Stimulated activated CD4-positive, alpha-beta T cell treated with anti-CD3 and anti-CD28 coated beads, TNF-alpha, amount 100 ng/mL, for 24 hours (primary cell): Measurements from ENCODE around the gene VWF.

Experiments used
- DNase-seq, 3 experiments: peaks; one replicate each; pipeline ENCODE4 v3.0.0-alpha.2; 2020; ENCODE audit warnings: low read depth in 3 of 3

The VWF gene

DNA sequence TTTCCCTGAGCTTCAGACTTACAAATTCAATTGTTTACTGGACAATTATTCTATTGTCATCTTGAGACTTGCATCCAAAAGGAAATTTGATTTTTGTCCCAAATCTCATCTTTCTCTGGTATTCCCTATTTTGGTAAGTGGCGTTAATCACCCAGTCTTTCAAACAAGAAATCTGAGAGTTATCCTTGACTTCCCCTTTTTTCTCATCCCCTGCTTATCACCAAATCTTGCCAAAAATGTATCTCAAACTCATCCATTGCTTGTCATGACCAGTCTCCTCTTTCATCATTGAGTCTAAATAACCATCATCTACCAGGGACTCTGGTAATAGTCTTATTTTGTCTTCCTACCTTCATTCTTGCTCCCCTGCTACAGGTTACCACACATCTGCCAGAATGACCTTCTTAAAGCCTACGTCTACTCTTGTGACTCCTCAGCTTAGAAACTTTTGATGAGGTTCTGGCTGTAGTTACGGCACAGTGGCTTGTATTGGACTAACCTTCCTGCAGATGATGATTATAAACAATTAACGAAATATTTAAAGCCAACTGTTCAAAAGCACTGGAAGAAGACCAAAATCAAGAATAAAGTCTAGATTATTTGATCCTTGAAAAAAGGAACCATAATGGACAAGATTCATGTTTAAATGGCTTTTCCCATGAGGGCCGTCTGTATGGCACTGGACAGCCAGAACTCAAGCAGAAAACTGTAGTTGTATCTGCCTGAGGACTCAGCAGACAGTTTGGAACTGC is 170.5 kb downstream of the VWF start:
- DNase-seq = no peak

DNA sequence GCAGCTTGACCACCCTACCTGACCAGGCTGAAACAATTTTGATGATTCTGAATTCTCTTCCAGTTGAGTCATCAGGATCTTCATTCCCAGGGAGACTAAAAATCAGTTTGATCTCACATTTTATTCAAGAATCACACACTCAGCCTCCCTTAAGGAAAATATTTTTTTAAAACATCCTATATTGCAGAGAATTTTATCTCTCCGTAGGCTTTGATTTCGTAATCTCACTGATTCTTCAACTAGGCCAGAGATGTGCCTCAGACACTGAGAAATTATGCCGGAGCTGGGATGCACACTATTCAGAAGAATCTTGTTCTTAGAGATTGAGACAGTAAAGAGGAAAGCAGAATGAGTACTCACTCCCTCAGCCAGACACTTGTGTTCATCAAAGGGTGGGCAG is 172.4 kb downstream of the VWF start:
- DNase-seq = no peak

DNA sequence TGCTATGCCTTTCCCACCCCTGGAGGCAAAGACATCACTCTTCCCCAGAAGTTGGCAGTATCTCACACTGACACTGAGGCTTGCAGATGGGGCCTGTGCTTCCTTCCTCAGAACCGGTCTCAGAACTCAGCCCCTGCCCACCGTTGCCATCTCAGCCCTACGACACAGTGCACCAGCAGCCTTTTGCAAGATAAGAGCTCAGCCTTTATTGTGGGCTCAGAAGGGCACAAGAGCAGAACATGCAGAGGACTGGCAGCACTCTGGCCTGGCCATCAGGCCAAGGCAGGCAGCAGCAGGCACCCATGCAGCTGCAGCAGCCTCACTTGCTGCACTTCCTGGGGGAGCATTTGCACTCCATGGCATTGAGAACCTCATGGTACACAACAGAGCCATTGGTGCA is 175.8 kb downstream of the VWF start:
- DNase-seq = no peak

DNA sequence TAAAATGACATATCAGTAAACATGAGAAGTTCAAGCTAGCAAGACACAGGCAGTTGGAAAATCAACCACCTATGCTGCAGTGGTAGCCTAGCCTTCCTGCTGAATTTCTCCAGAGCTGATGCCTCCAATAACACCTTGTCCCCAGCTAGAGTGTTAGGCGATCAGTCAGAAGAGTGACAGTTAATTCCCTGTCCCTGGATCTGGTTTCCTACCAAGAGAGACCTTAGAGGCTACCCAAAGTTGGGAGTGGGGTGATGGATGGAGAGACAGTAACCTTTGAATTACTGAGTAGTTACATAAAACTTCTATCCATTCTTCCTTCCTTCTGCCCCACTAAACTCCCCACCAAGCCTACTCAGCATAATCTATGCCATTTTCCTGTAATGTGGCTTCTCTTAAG is 177.5 kb downstream of the VWF start:
- no peak for DNase-seq

DNA sequence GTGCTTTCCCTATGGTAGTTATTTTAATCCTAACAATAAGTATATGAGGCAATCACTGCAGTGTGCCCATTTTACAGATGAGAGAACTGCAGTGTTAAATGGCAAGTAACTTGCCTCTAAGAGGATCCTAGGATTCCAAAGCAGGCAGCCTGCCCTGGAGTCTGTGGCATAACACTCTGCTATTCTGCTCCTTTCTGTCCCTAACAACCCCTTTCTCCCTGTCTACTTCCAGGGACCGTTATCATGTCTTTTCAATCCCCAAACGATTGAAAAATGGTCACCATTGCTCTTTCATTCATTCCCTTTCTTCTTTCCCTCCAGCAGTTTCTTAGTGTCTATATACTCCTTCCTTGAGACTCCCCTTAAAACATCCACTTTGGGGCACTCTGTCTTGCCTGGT is 178.1 kb downstream of the VWF start:
- no peak for DNase-seq

DNA sequence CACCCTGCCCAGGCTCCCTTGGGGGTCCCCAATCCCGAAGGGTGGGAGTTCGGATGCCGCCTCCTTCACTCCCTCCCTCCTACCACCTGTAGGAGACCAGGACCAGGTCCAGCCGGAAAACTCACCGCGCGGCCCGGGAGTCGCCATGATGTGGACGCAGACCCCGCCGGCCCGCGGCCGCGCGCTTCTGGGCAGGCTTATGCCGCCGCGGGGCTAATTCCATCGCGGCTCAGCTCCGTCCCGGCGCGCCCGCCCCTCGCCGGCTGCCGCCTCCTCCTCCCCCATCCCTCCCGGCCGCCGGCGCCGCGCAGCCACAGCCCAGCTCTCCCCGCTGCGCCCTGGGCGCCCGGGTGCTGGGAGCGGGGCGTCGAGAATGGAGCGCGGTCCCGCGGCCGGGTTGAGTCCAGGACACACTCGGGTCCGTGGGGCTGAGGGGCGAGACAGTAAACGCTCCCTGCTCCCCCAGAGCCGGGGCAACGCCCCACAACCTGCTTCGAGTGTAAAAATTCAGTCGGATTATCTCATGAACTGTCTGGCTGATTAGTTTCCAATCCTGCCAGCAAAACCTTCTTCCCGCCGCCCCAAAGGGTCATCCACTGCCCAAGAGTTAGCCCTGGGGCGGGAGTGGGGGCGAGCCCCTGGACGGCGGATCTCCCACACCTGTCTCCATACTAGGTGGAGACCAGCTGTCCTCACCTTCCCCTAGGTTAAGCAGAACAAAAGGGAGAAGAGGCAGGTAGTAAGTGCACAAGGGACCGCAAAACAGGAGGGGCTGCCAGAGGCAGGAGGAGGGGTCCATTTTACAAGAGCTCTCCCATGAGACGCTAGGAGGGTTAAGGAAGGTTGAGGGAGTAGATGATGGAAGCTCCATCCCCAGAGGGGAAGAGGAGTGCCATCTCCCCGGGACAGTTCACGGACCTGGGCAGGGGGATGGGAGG is 179.1 kb downstream of the VWF start, which contains the start of gene ANO2:
Gene ANO2, minus strand, starts transcription at position 189 of the 938 bp plus-strand sequence. Its CDS starts 42 bp downstream, at position 147.
- DNase-seq = no peak

DNA sequence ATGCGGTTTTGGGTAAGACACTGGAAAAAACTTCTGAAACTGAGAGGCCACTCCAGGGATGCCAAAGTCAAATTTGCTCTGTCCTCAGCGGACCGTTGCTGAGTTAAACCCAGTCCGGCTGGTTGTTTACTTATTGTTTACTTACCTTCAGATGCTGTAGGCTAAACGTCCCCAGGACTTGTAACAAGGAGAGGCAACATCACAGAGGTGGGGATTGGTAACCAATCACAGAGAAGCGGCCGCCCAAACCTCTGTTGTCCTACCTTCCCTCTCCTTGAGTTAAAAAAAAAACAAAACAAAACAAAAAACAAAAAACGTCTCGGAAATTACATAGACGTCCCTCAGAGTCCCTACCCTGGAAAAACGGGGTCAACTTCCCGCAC is 179.8 kb downstream of the VWF start:
- DNase-seq = no peak

DNA sequence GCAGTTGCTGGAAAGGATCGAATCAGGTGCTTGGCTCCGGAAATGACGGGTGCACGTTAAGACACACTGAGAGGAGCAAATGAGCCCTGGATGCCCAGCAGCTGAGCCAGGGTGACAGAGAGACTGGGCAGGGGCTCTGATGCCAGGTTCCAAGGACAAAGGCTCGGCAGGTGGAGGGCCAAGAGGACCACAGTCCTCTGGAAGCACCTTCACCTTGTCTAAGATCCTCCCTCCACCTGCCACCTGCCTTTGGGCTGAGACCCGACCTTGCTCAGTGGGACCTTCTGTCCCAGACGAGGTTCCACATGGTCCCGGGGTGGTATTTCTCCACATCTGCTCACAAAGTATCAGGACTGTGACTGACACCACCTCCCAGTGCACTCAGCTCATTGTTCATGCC is 180.4 kb downstream of the VWF start:
- DNase-seq = no peak

DNA sequence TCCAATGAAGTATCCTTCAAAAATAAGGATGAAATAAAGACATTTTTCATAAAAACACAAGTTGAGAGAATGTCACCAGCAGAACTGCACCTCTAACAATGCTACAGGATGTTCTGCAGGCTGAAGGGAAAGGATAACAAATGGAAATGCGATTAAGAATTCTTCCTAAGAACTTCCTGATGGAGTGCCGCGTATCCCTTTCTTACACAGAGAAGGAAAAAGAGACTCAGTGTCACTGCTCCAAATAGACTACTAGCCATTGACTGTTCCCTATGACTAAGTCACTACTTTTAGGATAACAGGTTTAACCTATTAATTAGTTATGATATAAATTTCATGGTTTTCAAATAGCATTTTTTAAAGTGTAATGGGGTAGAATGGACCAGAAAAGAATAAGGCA is 182.6 kb downstream of the VWF start:
- DNase-seq = no peak

DNA sequence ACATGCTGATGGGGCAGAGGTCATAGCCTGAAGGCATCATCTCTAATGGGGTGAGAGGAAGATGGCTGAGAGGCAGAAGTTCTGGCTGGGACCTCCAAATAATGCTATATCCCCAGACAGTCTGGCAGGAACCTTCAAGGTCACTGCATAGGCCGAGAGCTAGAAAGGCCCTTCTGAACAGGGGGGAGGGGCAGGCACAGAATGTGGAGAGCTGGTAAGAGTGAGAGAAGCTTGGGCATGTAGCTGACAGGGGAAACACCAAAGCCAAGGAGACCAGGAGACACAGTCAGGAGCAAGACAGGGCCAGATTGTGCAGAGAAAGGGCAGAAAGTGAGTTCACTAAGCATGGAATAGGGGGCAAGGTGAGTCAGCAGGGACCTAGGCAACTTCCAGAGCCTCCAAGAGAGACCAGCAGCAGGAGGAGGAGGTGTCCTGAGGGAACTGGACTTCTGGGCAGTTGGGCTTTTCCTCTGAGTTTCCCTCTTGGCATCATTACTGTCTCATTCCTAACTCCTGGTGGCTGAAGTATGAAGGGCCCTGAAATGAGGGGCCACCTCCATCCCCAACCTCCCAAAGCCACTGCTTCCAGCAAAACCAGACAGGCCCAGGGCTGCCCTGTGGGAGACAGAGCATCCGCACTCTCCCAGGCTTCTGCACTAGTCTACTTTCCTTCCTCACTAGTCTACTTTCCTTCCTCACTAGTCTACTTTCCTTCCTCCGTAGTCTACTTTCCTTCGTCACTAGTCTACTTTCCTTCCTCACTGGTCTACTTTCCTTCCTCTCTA is 196.5 kb downstream of the VWF start:
- no peak for DNase-seq

DNA sequence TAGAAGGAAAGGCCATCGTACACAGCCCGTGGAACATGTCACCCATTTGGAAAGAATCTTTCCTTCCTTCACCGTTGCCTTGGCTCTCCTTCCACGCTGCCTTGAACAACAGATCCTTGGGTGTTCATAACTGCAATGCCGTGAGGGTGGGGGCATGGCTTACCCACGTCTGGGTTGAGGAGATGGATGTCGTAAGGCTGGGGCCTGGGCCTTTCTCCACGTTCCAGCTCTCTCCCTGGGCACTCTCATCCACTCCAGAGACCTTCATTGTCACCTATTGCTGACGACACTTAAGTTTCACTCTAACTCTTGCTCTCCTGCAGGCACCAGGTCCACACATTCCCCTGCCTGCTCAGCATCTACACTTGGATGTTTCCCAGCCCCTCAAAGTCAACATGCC is 198.8 kb downstream of the VWF start:
- DNase-seq = no peak

DNA sequence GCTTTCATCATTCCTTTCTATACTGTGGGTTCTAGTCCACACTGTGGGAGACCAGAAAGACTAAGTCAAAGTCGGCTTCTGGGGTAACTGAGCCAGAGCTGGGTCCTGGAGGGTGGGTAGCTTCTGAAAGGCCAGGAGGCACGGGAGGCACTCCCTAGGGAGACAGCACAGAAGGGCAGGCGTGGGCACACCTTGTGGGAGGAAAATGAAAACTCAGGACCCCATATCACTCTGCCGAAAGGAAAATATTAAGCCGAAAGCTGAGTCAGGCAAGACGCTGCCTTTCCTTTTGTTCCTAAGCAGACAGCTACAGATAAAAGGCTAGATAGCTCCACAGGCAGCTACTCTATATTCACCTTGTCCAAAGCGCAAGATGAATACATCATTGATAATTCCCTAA is 200.1 kb downstream of the VWF start:
- DNase-seq = no peak

DNA sequence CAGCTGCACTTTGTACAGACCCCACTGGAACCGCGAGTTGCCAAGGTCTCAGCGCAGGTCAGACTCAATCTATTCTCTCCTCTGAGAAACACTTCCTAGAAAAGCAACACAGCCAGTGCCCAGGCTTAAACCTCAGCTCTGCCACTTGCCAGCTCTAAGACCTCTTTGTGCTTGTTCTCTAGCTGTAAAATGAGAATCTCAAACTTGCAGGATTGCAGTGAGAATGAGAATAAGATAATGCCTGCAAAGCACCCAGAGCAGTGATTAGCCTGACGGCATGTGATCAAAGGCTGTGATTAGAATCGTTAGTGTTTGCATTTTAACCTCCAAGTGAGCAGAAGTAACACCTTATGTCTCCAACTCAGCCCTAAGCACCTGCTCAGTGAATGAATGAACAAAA is 200.7 kb downstream of the VWF start:
- DNase-seq = no peak

DNA sequence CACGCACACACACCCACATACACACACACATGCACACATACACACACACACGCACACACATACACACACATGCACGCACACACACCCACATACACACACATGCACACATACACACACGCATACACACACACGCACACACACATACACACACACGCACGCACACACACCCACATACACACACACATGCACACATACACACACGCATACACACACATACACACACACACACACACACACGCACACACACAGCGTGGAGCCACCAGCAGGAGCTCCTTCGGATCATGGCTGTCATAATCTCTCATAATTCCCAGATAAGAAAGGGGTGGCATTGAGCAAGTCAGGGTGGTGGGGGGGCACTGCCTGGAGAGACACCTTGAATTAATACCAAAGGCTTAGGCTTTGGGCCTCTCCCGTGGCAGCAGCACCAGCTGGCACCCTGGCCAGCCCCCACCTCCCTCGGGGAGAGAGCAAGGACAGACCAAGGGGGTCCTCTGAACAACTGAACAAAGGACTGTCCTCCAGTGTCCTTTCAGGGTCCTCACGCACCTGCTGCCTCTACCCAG is 201.3 kb downstream of the VWF start:
- DNase-seq = no peak

DNA sequence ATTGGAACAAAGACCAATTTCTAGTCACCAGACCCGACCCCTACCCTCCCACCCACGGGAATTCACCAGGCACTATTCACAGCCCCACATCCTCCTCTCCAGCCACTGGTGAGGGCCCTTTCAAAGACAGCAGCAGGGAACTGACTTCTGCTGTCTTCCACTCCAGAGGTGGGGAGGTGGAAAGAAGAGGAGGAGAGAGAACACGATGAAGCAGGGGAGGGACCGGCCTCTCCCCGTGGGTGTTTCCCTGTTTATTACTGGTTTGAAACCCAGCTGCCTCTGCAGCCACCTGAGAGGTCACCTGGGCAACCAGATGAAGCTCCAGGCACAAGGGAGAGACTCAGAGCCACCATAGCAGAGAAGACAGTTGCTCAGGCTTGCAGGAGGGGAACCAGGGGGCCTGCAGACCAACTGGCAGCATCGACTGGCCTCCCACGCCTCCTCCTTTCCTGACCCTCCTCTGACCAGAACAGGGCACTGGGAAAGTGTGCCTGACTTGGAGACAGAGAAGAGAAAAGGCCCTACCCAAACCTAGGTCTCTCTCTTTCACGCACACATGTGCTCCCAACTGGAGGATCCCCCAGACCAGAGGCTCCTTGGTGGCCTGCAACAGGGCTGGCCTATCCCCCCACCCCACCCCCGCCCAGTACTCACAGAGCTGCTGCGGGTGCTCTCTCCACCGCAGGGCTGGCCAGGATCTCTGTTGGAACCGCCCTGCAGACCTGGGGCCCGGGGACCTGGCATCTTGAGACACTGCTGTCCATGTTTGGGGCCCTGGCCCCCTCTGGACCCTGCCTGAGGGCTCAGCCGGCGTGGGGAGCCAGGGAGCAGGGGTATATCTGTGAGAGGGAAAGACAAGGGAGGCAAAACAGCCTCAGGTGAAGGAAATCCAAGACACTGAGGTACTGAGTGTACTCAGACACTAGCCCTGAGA is 202.2 kb downstream of the VWF start:
- no peak for DNase-seq

DNA sequence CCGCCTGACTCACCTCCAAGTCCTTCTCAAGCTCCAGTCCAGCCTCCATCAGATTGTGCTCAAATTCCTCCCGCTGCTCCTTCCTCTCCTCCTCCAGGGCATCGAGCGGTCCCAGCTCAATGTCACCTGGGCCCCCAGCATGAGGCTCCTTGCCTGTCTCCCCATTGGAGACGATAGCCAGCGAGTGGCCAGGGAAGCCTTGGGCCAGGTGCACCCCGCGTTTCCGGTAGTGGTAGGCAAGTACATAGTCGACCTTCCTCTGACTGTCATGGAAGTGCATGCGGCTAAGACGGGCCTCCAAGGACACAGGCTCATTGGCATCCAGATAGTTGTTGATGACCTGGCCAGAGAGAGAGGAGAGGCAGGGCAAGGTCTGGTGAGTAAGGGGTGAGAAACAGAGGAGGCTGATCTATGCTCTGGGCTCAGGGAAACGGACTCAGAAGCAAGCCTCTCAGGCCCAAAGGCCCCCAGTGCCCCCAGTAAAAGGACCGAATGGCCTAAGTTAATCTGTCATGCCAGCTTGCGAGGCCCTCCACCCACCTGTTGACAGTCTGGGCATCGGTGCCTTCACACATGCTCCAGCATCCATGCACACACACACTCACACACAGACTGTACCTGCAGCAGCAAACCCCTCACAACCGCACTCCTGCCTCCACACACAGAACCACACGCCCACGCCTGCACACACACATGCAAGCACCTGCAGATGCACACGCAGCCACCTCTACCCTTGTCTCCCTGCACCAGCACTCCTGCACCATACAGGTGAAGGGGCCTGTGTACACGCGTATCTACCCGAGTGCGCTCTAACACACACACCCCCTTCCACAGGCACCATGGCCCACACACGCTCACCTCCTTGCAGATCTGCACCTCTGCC is 203.2 kb downstream of the VWF start:
- no peak for DNase-seq

DNA sequence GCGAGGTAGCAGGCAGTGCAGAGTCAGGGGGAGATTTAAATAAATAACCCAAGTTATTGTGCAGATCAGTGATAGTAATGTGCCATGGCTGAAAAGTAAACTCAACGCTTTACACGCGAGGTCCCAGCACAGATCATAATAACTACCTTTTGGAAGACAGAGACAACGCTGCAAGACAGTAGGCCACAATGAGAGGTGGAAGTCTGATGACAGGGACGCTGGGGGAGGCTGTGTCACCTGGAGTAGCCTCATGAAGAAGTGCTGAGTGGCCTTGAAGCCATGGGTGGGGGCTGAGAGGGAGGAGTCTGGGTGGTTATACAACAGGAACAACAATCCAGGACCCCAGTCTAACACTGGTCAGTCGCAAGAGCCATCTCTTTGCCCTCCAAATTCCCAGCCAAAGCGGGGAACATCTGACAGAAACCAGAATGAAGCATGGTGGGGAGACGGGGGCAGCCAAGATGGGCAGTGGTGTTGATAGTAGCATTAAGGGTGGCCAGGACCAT is 207.6 kb downstream of the VWF start:
- DNase-seq = no peak

DNA sequence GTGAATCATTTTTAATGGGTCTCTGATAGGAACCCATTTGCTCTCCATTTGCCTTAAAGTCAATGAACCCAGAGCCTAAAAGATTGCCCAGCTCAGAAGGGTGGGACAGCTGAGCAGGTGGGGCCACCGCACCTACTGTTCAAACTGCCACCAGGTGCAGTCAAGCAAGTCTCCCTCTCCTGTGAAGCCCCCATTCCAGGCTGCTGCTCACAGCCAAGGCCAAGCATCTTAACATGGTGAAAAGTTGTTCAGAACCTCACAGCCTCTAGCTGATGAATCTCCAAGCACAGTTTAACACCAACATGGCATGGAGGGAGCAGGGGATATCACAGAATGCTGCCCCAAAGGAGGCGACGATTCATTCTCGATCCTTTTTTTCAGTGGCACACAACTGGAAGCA is 209.0 kb downstream of the VWF start:
- DNase-seq = no peak

DNA sequence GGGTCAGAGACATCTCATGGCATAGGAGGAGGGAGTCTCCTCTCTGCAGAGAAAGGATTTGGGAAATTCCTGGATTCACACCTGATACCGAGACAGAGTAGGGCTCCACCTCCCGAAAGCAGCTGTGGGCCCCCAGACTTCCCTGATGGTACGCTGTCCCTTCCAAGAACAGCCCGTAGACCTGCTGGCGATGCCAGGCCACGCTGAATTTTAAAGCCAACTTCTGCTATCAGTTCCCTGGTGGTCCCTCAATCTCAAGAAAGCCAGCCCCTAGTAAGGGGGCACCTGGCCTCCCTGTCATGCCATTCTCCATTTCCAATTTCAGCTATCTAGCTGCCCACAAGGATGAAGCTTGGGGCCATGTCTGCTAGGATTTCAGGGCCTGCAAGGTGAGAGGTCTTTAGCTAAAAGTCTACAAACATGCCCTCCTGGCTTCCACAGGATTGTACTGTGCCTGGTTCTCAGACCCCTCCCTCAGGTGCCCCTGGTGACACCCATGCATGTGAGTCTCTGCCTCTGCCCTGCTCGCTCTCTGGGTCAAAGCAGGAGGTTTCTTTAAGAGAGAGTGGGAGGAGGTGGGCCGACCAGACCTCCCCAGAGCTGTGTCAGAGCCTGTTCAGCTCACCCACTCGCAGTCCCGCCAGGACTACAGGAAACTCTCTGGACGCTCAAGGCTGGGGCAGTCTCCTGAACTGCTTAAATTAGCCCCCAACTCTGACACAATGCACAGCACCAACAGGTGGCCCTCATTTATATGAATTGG is 209.9 kb downstream of the VWF start:
- no peak for DNase-seq
